OCI-LY3 (cell line): Measurements from ENCODE around the gene DDI1.

Experiments
- EZH2phosphoT487 ChIP-seq: fragments of 200-600 bp; shearing (Covaris generic); IDR thresholded peaks from 2 replicates; pipeline ENCODE4 v1.6.1; 2018; ENCODE audit warnings: antibody characterized with exemption, mixed run types, low read depth
- TF ChIP-seq, protein P1 (sequence below): fragments of 200-600, 300-600 bp; sonication (generic); IDR thresholded peaks from 2 replicates; pipeline ENCODE4 v1.5.1; 2014; ENCODE audit warnings: antibody characterized with exemption, low read length, low read depth

DNA sequence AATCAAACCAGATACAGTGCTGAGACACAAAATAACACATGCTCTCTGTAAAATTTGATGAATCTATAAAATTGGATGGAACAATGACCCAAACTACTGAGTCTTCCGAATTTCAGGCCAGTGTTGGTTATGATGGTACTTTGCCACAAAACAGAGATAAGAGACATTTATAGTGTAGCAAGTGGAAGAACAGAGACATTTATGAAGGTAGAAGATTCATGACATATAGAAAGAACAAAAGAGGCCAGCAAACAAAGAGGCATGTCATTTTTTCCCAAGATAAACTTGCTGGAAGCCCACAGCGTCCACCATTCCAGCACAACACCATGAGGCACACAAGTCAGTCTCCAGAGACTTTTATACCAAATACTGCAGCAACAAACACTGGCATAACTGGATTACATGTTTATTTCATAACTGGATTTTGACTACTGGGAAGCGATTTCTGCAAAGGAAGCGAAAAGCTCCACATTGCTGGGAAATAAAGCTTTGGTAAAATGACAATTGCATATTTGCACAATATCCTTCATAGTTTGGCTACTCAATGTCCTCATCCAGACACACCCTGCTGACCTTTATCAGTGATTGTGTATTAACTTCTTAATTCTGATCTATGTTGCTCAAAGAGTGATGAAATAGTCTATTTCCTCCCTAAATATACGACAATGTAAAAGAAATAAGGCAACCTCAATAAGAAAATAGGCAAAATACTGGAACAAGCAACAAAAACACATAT lies 17.5 kb downstream of the DDI1 start:
- TF ChIP-seq, protein P1, sequence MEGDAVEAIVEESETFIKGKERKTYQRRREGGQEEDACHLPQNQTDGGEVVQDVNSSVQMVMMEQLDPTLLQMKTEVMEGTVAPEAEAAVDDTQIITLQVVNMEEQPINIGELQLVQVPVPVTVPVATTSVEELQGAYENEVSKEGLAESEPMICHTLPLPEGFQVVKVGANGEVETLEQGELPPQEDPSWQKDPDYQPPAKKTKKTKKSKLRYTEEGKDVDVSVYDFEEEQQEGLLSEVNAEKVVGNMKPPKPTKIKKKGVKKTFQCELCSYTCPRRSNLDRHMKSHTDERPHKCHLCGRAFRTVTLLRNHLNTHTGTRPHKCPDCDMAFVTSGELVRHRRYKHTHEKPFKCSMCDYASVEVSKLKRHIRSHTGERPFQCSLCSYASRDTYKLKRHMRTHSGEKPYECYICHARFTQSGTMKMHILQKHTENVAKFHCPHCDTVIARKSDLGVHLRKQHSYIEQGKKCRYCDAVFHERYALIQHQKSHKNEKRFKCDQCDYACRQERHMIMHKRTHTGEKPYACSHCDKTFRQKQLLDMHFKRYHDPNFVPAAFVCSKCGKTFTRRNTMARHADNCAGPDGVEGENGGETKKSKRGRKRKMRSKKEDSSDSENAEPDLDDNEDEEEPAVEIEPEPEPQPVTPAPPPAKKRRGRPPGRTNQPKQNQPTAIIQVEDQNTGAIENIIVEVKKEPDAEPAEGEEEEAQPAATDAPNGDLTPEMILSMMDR: no peak
- TF ChIP-seq EZH2phosphoT487: no peak
